SKM-1 (cell line): ENCODE data around the gene SLC9A2.

ENCODE experiments used
- DNase-seq: peaks from one replicate; lab custom pipeline; 2025; ENCODE audit not compliant: unreplicated experiment; lab: John Stamatoyannopoulos, UW

The SLC9A2 gene

GRCh38 chr2:102619414-102620319 lies at the start of gene SLC9A2:
Gene SLC9A2, plus strand, starts transcription at chr2:102619553. Its CDS starts 296 bp downstream, at chr2:102619849.
- DNase-seq = no peak

GRCh38 chr2:102575888-102576287 lies 43.5 kb upstream of the SLC9A2 start:
- DNase-seq = no peak

- DNase-seq = no peak
These were observed 41.0 kb upstream of the SLC9A2 start for GRCh38 chr2:102578376-102578775.

- no peak for DNase-seq
These were observed 37.4 kb upstream of the SLC9A2 start for GRCh38 chr2:102581911-102582310.

GRCh38 chr2:102582845-102583244 lies 36.5 kb upstream of the SLC9A2 start:
- DNase-seq = no peak

- DNase-seq = no peak
These were observed 33.4 kb upstream of the SLC9A2 start for GRCh38 chr2:102585847-102586404.

GRCh38 chr2:102588213-102588939 lies 31.0 kb upstream of the SLC9A2 start:
- DNase-seq = no peak

- no peak for DNase-seq
These were observed 29.9 kb upstream of the SLC9A2 start for GRCh38 chr2:102589444-102589843.

GRCh38 chr2:102591491-102592045 lies 27.8 kb upstream of the SLC9A2 start:
- no peak for DNase-seq

GRCh38 chr2:102592601-102593000 lies 26.8 kb upstream of the SLC9A2 start:
- no peak for DNase-seq

- no peak for DNase-seq
These were observed 25.8 kb upstream of the SLC9A2 start for GRCh38 chr2:102593516-102593915.

GRCh38 chr2:102594445-102595016 lies 24.8 kb upstream of the SLC9A2 start:
- DNase-seq = no peak

- DNase-seq = no peak
These were observed 21.6 kb upstream of the SLC9A2 start for GRCh38 chr2:102597788-102598187.

GRCh38 chr2:102599486-102599885 lies 19.9 kb upstream of the SLC9A2 start:
- no peak for DNase-seq

- DNase-seq = no peak
These were observed 17.6 kb upstream of the SLC9A2 start for GRCh38 chr2:102601730-102602129.

GRCh38 chr2:102603904-102604303 lies 15.4 kb upstream of the SLC9A2 start:
- peak; percentile 60 for DNase-seq

GRCh38 chr2:102604769-102605168 lies 14.6 kb upstream of the SLC9A2 start:
- DNase-seq = no peak

- DNase-seq = no peak
These were observed 13.0 kb upstream of the SLC9A2 start for GRCh38 chr2:102606353-102606752.

GRCh38 chr2:102615620-102616436 lies 3.5 kb upstream of the SLC9A2 start:
- peak; percentile 81 for DNase-seq
